ENCODE measurements around the gene GRIK4. TPM values are rescaled to one million over a fixed set of nuclear protein-coding genes. Genes with fewer than 3 reads are reported as not detected.

GRIK4 gene
- total and polyA plus RNA-seq, 4 donors: 0.41 to 4.9 (median 1.7) TPM

- ATAC-seq (ENCODE audit: insufficient read depth, low FRiP score): no peak
- H3K4me3 ChIP-seq: no peak overlapping the region
- H3K27me3 ChIP-seq (ENCODE audit: control insufficient read depth in 3 of 3, insufficient read depth in 3 of 3, low read length in 2 of 3): no peaks in the 10 kb centered on the region
- H3K36me3 ChIP-seq (ENCODE audit: control insufficient read depth in 4 of 4, insufficient read depth in 4 of 4, low read length in 4 of 4): no peaks in the 10 kb centered on the region
- H3K27ac ChIP-seq (ENCODE audit: low read depth in 1 of 2, low read length in 1 of 2): no peak overlapping the region
- WGBS, 2 donors: 89 to 92% methylated on average over 8 of the region's 8 CpGs
- DNase-seq: no peak
- no peak overlapping the region for H3K9ac ChIP-seq (ENCODE audit: insufficient read depth in 1 of 2, low read length in 2 of 2)
- peaks cover 0 to 71% (median 37%) of the 10 kb centered on the region in 5 donors for H3K4me1 ChIP-seq (ENCODE audit: control insufficient read depth in 5 of 5, insufficient read depth in 5 of 5, low read length in 5 of 5)
- no peak for TF ChIP-seq CTCF (IDR thresholded peaks at IDR 0.05; ENCODE audit: control extremely low read depth, extremely low read depth)
- no peaks in the 10 kb centered on the region for H3K9me3 ChIP-seq (ENCODE audit: control insufficient read depth in 4 of 4, insufficient read depth in 3 of 4, low read length in 3 of 4)
These were observed 98.6 kb downstream of the GRIK4 start for GRCh38 chr11:120610111-120610510.

GRCh38 chr11:120611581-120611980 is 100.0 kb downstream of the GRIK4 start:
- 91% methylated on average over 7 of the region's 7 CpGs for WGBS, 2 donors
- no peaks in the 10 kb centered on the region for H3K9me3 ChIP-seq (ENCODE audit: control insufficient read depth in 4 of 4, insufficient read depth in 3 of 4, low read length in 3 of 4)
- TF ChIP-seq CTCF (IDR thresholded peaks at IDR 0.05; ENCODE audit: control extremely low read depth, extremely low read depth): no peak
- no peak for ATAC-seq (ENCODE audit: insufficient read depth, low FRiP score)
- no peaks in the 10 kb centered on the region for H3K36me3 ChIP-seq (ENCODE audit: control insufficient read depth in 4 of 4, insufficient read depth in 4 of 4, low read length in 4 of 4)
- H3K27me3 ChIP-seq (ENCODE audit: control insufficient read depth in 3 of 3, insufficient read depth in 3 of 3, low read length in 2 of 3): no peaks in the 10 kb centered on the region
- H3K9ac ChIP-seq (ENCODE audit: insufficient read depth in 1 of 2, low read length in 2 of 2): no peak overlapping the region
- H3K4me1 ChIP-seq (ENCODE audit: control insufficient read depth in 5 of 5, insufficient read depth in 5 of 5, low read length in 5 of 5): peaks cover 0 to 56% (median 29%) of the 10 kb centered on the region in 5 donors
- no peak overlapping the region for H3K27ac ChIP-seq (ENCODE audit: low read depth in 1 of 2, low read length in 1 of 2)
- no peak for DNase-seq
- no peak overlapping the region for H3K4me3 ChIP-seq

- peak; percentile 71 to 89 (median 85) for DNase-seq
- Histone ChIP-seq H3K36me3 (ENCODE audit: control insufficient read depth in 4 of 4, insufficient read depth in 4 of 4, low read length in 4 of 4) (no peaks in the 10 kb centered on the region), H3K9ac (ENCODE audit: insufficient read depth in 1 of 2, low read length in 2 of 2) (peak overlapping the region in 1 of 2 donors; percentile 11), H3K27me3 (ENCODE audit: control insufficient read depth in 3 of 3, insufficient read depth in 3 of 3, low read length in 2 of 3) (no peaks in the 10 kb centered on the region), H3K4me3 (no peak overlapping the region), H3K4me1 (ENCODE audit: control insufficient read depth in 5 of 5, insufficient read depth in 5 of 5, low read length in 5 of 5) (peaks cover 0 to 47% (median 20%) of the 10 kb centered on the region in 5 donors), H3K27ac (ENCODE audit: low read depth in 1 of 2, low read length in 1 of 2) (peak overlapping the region in 1 of 2 donors; percentile 43), H3K9me3 (ENCODE audit: control insufficient read depth in 4 of 4, insufficient read depth in 3 of 4, low read length in 3 of 4) (no peaks in the 10 kb centered on the region)
- ATAC-seq (ENCODE audit: insufficient read depth, low FRiP score): no peak
- no peak for TF ChIP-seq CTCF (IDR thresholded peaks at IDR 0.05; ENCODE audit: control extremely low read depth, extremely low read depth)
- WGBS, 2 donors: 64 to 67% methylated on average over 8 of the region's 8 CpGs
These were observed 101.1 kb downstream of the GRIK4 start for GRCh38 chr11:120612513-120613263.

Measured in lung (tissue), 12 donors.